ENCODE results near the gene CTNNA2. TPM values are rescaled to one million over a fixed set of nuclear protein-coding genes. Genes with fewer than 3 reads are reported as not detected.

Gene CTNNA2
- polyA plus RNA-seq, 4 donors: 3.1 to 5.2 (median 3.7) TPM

DNA sequence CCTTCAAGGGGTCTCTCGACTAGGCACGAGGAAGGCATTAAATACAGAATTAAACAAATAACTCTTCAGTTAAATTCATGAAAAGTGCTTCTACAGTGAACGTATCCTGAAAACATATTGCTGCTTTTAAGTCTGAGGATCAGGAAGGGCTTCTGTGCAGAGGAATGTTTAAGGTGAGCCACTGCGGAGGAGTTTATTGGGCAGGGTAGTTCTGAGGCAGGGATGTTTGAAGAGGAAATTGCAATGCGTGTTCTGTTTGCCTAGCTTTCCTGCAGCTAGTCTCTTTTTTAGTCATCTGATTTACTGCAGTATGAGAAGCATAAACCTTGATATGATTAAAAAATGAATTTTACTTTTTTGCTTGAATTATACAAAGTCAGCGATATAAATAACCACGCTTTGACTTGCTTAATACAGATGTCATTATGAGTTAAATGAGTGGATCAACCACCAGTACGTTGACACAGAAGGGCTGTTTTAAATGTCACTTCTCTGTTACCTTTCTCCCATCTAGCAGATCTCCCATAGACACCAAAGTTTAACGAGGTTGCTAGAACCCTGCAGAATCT is 98.7 kb downstream of the CTNNA2 start:
- no peak for DNase-seq (ENCODE audit: low read depth in 4 of 4, low spot score in 2 of 4)

DNA sequence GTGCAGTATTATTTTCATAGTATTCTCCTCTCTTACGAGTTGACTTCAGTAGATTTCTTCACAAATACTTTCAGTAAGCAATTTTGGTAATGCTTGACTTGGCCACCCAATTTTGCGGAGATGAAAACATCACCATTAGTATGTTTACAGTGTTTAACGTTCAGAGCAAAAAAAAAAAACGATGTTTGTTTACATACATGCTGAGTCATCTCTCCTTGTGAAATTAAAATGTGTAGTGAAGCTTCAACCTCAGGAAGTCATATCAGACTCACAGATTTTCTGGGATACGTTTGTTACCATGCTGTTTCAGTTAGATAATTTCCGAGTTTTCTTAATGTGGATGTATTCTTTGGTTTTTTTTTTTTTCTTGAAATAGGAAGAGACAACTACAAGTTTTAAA is 100.1 kb downstream of the CTNNA2 start:
- DNase-seq (ENCODE audit: low read depth in 4 of 4, low spot score in 2 of 4): no peak

DNA sequence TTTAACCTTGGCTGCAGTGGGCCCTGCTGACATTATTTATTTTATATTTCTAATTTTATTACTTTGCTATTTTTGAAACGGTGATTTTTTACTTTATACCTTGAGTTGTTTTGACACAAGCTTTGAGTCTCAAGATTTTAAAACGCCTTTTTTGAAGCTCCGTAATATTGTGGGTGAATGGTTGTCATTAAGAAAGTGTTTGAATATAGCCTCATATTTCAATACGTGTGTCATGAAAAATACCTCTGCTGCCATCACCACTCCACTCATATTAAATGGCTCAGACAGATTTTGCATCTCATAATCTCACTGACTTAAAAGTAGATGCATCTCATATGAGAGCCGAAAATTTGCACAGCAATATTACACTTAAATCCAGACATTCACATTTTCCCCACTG is 106.6 kb downstream of the CTNNA2 start:
- DNase-seq (ENCODE audit: low read depth in 4 of 4, low spot score in 2 of 4): no peak

DNA sequence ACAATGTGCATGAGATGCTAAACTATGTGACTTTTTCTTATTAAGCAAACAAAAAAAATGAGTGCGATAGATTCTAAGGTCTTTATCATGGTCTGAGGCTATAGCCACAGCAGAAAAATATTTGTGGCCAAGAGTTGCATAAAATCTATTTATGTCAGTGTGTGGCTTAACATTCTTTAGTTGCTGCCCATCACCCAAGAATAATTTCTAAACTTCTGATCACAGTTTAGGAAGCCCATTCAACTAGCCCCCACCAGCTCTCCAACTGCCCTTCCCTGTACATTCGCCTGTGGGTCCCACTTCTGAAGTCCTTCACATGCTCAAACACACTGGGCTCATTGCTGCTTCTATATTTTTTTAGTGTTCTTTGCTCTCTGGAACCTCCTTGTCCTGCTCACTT is 107.1 kb downstream of the CTNNA2 start:
- DNase-seq (ENCODE audit: low read depth in 4 of 4, low spot score in 2 of 4): no peak

DNA sequence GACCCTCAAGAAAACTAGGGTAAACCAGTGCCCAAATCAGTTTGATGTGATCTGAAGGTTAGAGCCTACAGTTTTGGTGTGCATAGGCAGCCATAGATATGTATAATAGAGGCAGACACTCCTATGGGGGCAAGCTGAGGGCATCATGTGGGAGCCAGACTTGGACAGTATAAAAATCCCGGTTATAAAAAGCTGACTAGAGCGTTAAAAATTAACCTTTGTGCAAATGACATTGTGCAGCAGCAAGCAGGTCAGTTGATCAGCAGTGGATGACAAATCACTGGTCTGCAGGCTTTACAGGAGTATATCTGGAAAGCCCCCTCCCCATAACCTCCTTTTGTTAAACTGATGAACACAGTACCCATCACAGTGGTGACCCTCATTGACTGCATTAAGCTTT is 107.8 kb downstream of the CTNNA2 start:
- no peak for DNase-seq (ENCODE audit: low read depth in 4 of 4, low spot score in 2 of 4)

DNA sequence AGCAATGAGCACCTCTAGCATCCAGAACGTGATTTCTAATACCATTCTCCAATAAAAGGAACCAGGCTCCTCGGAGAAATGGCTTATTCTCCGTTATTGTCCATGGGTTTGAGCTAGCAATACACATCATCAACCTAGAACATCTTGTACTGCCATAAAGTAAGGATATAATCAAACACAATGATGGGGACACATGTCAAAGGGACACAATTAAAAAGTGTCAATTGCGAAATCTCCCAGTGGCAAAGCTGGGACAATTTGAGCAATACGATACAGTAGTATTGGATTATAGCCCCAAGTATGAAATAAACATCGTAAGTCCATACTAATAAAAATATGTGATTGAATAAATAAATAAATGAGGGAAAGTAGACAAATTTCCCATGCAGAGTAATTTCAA is 108.4 kb downstream of the CTNNA2 start:
- DNase-seq (ENCODE audit: low read depth in 4 of 4, low spot score in 2 of 4): no peak

DNA sequence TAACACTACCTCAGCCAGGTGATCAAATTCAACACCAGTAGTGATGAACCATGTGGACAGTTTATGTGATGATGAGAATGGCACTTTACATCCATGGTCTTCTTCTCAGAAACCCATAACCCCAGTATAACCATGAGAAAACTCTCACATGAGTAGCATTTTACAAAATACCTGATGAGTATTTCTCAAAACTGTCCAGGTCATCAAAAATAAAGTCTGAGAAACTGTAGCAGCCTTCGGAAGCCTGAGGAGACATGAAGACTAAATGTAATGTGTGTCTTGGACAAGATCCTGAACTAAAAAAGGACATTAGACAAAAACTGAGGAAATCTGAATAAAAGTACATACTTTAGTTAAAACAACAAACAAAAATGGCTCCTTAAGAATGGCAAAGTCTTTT is 108.9 kb downstream of the CTNNA2 start:
- no peak for DNase-seq (ENCODE audit: low read depth in 4 of 4, low spot score in 2 of 4)

DNA sequence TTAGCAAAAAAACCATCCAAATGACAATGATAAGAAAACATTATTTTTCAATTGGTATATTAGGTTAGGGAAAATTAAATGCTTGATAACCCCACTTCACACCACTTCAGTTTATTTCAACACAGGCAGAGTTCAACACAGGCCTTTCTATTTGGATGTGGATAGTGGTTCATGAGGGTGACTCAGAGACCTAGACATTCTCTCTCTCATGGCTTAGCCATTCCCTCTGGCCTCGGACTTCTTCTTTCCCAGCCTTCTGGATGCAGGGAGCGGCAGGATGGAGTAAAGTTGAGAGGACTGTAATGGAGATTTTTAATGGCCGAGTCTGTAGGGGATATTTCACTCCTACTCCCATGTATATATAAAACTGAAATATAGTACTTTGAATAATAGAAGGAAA is 109.7 kb downstream of the CTNNA2 start:
- DNase-seq (ENCODE audit: low read depth in 4 of 4, low spot score in 2 of 4): no peak

DNA sequence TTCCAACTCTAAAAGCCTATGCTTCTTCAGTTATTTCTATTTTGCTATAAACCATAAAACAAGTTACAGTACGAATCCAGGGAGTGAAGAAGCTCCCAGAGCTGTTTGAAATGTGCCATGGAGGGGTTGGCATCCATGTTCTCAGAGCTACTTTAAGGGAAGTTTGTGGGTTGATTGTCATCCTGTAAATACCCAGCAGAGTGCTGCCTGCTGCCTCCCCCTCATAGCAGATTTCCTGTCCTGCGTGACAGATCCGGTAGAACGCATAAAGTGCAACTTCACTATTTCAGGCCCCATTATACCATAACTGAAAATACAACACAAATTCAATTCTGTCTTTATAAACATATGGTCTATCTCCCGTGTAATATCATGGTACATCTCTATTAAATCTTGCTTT is 114.4 kb downstream of the CTNNA2 start:
- no peak for DNase-seq (ENCODE audit: low read depth in 4 of 4, low spot score in 2 of 4)

DNA sequence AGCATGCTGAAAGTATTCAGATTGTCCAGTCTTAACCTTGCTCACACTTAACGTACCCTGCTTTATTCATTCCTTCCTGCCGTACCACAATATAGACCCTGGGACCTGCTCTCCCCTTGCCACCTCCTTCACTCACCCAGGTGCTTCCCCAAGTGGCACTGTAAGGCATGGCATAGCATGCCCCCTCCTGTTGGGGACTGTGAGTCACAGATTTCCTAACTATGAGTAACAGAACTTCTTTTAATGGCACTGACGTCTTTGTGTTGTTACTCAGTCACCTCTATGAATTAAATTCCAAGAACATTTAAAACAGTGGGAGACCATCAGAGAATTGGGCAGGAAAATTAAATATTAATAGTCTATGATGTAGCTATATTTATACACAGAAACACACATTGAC is 117.2 kb downstream of the CTNNA2 start:
- DNase-seq (ENCODE audit: low read depth in 4 of 4, low spot score in 2 of 4): no peak

DNA sequence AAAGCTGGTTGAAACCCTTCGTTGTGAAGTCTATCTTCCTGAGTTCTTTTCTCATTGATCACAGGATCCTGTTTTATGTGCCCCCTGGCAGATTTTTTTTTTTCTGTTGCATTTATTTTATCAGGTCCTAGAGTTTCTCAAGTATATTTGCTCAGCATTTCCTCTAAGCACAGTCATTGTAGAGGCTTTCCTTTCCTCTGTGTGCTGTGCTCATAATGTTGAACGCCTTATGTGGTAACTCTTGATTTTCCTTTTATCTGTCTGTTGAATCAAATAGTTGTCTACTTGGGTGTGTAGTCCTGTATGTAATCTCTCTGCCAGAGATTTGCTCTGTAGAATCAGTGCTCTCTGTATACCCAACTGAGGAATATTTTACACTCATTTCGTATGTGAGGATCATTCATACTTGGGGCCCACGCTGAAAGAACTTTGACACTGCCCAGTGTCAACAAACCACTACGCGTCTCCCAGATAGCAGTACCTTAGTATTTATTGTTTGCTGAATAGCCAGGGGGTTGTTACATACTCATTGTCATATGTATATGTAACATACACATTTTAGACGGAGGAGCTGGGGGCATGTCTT is 118.2 kb downstream of the CTNNA2 start:
- DNase-seq (ENCODE audit: low read depth in 4 of 4, low spot score in 2 of 4): no peak

DNA sequence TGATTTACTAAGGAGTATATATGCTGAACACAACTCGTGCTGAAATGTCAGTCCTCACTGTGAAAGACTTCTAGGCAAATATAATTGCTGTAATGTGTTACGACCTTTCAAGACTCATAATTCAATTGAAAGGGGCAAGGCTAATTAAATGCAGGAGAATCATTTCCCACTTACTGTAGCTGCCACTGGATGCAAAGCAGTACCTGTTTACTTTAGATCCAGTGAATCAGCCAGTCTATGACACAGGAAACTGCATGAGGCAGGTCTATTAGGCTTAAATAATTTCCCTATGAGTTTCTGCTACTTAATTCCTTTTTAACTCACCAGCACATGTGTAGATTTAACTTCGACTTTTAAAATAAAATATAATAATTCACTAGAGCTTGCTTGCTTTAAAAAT is 125.6 kb downstream of the CTNNA2 start:
- DNase-seq (ENCODE audit: low read depth in 4 of 4, low spot score in 2 of 4): no peak

DNA sequence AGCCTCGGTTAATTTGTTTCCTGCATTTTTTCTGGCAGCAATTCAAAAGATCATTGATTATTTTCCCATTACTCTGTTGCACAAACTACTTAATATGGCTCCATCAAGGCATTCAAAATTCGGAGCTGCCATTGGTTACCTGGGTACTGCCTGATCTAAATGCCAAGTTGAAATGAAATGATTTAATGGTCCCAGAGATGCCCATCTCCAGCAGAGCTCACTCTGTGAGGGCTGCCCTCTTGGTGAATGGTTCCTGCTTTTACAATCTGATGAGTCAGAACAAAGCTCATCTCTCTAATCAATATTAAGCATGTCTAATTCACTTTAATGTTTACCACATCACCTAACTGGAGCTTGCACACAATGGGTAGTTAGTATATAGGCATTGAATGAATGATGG is 126.1 kb downstream of the CTNNA2 start:
- no peak for DNase-seq (ENCODE audit: low read depth in 4 of 4, low spot score in 2 of 4)

DNA sequence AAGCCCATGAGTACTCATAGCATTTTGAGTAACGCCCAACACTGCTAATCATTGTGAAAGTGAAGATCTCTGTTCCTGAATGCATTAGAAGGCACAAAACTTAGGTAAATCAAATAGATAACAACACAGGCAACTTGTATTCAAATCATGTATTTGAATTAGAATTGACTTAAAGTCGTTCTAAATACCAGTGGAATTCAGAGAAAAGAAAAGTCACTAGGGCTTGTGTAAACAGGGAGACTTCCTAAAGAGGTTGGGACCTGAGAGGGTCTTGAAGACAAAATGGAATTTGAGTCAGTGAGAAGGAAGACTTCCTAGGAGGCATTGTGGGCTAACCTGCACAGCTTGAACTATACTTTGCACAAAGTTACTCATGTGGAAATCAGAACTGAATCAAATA is 127.2 kb downstream of the CTNNA2 start:
- DNase-seq (ENCODE audit: low read depth in 4 of 4, low spot score in 2 of 4): no peak

DNA sequence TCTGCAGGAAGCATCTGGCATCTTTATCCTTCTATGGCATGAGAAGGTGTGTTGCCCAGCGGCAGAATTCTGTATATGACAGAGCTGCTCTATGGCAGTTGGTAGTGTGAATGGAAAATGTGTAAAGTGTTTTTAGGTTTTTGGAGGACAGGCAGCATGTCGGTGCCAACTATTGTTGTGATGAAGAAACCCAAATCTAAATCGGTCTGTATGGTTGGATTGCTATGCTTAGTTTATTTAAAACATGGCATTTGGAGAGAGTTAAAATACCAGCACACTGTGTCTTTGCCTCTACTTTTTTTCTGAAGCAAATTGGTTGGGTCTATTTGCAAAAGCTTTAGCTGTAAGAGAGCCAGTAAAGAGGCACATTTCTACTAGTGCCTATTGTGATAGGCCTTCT is 136.7 kb downstream of the CTNNA2 start:
- DNase-seq (ENCODE audit: low read depth in 4 of 4, low spot score in 2 of 4): no peak

DNA sequence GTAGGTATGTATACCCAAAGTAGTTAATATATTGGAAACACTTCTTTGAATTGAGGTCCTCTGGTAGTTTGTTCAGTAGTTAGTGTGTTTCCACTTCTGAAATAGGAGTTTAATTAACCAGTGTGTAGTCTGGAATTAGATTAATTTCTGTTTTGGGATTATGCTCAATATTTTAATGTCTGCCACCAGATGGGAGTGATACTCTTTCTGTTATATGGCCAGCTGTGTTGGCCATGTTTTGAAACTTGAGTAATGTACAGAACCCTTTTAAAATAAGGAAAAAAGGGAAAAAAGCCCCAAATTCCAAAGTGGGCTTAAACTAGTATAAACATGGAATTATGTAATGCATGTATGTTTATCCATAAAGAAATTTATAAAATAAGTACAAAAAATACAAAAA is 147.7 kb downstream of the CTNNA2 start:
- no peak for DNase-seq (ENCODE audit: low read depth in 4 of 4, low spot score in 2 of 4)

DNA sequence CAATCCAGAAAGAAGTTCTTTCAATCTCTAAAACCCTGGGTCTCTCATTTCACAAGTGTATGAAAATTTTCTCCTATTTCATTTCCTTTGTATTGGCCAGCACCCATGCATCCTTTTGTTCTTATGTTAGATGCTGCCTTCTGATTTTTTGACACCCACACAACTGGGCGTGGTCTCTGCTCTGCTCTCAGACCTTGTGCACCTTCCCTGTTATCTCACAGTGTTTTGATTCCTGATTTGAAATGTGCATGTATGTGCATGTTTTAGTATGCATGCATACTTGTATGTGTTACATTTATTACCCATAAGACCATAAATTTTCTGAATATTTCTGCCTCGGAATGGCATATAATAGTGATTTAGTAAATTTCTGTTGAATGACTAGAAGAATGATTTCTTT is 152.2 kb downstream of the CTNNA2 start:
- no peak for DNase-seq (ENCODE audit: low read depth in 4 of 4, low spot score in 2 of 4)

DNA sequence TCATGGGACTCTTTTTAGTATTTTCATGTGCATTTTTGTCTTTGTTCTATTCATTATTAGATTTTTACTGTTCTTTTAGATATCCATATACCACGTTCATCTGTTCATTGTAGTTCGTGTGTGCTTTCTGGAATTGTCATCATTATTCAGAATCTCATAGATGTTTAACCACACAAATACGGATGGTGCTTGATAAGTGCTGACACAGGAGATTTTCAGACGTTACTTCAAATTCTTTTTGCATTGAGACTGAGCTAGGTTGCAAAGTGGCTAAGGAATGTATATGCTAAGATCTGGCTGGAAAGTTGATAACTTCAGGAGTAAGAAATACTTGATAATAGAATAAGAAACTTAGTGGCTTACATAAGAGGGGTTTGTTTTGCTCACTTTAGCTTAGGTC is 153.6 kb downstream of the CTNNA2 start:
- no peak for DNase-seq (ENCODE audit: low read depth in 4 of 4, low spot score in 2 of 4)

DNA sequence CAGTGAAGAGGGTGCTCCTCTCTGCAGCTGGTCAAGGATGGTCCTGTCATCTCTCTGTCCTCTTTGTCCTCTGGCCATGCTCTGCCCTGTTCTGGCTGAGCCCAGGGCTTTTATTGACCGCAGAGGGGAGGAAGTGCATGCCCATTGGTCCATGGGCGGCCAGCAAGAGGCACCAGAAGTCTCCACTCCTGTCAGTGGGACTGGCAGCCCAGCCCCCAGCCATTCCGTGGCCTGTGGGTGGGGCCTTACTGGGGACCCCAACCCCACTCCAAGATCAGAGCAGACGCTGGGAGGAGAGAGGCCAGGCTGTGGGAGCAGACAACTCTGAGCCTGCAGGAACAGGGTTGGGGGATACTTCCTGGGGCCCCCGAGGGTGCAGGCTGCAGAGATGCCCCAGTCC is 156.9 kb downstream of the CTNNA2 start:
- no peak for DNase-seq (ENCODE audit: low read depth in 4 of 4, low spot score in 2 of 4)

DNA sequence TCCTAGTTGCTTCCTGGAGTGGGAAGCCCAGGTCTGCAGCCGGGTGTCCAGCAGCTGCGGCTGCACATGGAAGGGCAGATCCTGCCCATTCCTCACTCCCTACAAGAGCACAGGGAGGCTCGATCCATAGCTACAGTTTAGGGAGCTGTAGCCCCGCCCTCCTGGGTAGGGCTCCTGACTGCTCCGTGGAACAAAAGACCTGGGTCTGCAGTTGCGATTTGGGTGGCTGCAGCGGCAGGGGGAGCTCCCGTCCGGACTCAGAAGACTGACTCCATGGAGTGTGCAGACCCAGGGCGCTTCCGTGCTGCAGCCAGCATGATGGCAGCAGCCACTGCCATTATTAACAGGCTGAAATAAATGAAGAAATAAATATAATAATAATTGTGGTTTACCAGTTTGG is 157.3 kb downstream of the CTNNA2 start:
- DNase-seq (ENCODE audit: low read depth in 4 of 4, low spot score in 2 of 4): no peak

DNA sequence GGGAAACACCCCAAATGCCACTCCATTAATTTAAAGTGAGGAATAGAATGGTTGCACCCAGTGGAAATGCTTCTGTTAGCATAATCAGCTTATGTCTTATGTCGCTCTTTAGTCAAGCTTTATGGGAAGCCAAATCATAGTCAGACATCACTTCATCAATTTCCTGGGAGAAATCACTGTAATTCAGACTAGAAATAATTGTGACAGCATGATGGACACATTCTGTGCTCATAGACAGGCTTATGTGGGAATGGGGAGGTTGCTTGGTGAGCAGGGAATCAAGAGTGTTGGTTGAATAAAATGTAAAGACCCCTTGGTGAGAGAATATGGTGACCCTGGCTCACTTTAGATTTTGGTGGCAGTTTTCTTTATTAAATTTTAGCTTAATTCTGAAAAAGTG is 174.0 kb downstream of the CTNNA2 start:
- no peak for DNase-seq (ENCODE audit: low read depth in 4 of 4, low spot score in 2 of 4)

DNA sequence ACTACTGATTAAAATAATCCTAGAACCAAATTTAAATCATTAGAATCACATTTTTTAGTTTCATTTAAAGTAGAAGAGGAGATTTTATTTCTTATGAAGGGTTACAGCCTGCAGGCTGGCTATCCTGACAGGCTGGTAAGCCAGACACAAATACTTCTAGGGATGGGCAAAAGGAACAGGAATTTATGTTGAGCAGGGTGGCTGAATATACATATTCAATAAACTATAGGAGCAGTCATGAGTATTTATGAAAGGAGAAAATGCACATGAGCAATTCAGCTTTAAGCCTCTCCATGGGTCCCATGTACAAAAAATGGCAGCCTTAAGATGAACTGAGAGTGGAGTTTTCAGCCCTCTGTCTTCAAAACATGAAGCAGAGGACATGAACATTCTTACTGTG is 182.4 kb downstream of the CTNNA2 start:
- no peak for DNase-seq (ENCODE audit: low read depth in 4 of 4, low spot score in 2 of 4)

DNA sequence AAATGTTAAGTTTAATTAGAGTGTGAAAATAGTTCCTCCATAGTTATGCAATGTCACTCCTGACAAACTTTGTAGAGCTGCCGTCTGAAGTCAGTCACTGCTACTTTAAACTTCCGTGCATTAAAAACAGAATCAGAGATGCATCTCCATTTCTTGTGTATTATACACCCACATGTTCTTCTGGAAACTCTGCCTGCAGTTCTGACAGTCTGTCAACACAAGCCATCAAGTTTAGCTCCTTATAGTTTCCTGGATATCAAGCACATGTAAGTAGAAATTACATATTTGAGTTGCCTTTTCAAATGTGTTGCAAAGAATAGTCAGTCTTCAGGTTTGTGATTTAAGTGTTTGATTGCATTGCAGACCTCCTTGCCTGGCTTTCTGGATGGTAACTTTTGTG is 184.3 kb downstream of the CTNNA2 start:
- DNase-seq (ENCODE audit: low read depth in 4 of 4, low spot score in 2 of 4): no peak
